Ishikawa (cell line): Measurements from ENCODE around the gene RASSF5.

Experiments used
- CEBPB ChIP-seq: IDR thresholded peaks from 2 replicates; pipeline ENCODE4 v1.6.1; 2012
- CREB1 ChIP-seq: IDR thresholded peaks from 2 replicates; pipeline ENCODE4 v1.6.1; 2012; ENCODE audit warnings: low read depth
- EGR1 ChIP-seq: IDR thresholded peaks from 2 replicates; pipeline ENCODE4 v1.6.1; 2012
- EP300 ChIP-seq: IDR thresholded peaks from 2 replicates; pipeline ENCODE4 v1.6.1; 2012; ENCODE audit warnings: borderline replicate concordance
- FOXM1 ChIP-seq: IDR thresholded peaks from 2 replicates; pipeline ENCODE4 v1.6.1; 2012; ENCODE audit warnings: low read depth, borderline replicate concordance
- NFIC ChIP-seq: IDR thresholded peaks from 2 replicates; pipeline ENCODE4 v1.6.1; 2012
- RAD21 ChIP-seq: IDR thresholded peaks from 2 replicates; pipeline ENCODE4 v1.6.1; 2012; ENCODE audit warnings: low read depth
- TAF1 ChIP-seq: IDR thresholded peaks from 2 replicates; pipeline ENCODE4 v1.6.1; 2012; ENCODE audit warnings: low read depth, mild to moderate bottlenecking
- TCF12 ChIP-seq: IDR thresholded peaks from 2 replicates; pipeline ENCODE4 v1.6.1; 2012; ENCODE audit warnings: low read depth
- TEAD4 ChIP-seq: IDR thresholded peaks from 2 replicates; pipeline ENCODE4 v1.6.1; 2012
- YY1 ChIP-seq: IDR thresholded peaks from 2 replicates; pipeline ENCODE4 v1.6.1; 2012; ENCODE audit warnings: low read depth
- ZBTB7A ChIP-seq: IDR thresholded peaks from 2 replicates; pipeline ENCODE4 v1.6.1; 2012; ENCODE audit warnings: low read depth
- TF ChIP-seq, protein P1 (sequence below): IDR thresholded peaks from 2 replicates; pipeline ENCODE4 v1.6.1; 2012
- TF ChIP-seq, protein P2 (sequence below): IDR thresholded peaks from 2 replicates; pipeline ENCODE4 v1.6.1; 2012
- TF ChIP-seq, protein P3 (sequence below): IDR thresholded peaks from 2 replicates; pipeline ENCODE4 v1.6.1; 2012; ENCODE audit warnings: low read depth, mild to moderate bottlenecking

RASSF5 gene

DNA sequence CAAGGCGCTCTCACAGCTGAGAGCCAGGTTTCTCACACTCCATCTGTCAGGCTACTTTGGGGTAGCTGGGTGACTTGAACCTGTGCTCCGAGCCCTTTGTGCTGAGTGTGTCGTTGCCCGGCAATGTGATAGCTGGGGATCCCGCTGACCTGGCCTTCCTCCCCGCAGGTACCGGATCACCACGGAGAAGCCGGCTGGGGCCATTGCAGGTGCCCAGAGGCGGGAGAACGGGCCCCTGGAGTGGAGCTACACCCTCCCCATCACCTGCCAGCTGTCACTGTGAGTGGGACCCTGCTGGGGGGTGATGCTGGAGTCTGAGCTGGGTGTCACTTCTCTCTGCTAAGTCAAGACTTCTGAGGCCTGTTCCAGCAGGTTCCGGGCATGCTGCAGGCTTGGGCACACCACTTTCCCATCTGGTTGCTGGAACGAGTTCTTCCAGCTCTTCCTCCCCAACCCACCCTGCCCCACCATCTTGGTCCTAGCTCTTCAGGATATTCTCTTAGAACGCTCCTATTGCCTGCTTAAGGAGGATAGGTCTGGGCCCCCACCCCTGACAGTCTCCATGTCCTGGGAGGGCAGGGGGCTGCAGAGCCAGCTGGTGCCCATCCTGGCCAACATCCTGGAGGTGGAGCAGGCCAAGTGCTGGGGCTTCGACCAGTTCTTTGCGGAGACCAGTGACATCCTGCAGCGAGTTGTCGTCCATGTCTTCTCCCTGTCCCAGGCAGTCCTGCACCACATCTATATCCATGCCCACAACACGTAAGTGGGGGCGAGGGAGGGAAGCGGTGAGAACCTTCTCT is 29.6 kb upstream of the RASSF5 start:
- TF ChIP-seq FOXM1, result no peak
- no peak for TF ChIP-seq ZBTB7A
- TF ChIP-seq CEBPB, result no peak
- TF ChIP-seq TCF12, result no peak
- TF ChIP-seq, protein P1, sequence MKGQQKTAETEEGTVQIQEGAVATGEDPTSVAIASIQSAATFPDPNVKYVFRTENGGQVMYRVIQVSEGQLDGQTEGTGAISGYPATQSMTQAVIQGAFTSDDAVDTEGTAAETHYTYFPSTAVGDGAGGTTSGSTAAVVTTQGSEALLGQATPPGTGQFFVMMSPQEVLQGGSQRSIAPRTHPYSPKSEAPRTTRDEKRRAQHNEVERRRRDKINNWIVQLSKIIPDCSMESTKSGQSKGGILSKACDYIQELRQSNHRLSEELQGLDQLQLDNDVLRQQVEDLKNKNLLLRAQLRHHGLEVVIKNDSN, result no peak
- TF ChIP-seq CREB1, result no peak
- TF ChIP-seq TAF1, result no peak
- TF ChIP-seq TEAD4, result no peak
- TF ChIP-seq YY1, result no peak
- TF ChIP-seq, protein P2, sequence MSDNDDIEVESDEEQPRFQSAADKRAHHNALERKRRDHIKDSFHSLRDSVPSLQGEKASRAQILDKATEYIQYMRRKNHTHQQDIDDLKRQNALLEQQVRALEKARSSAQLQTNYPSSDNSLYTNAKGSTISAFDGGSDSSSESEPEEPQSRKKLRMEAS, result no peak
- TF ChIP-seq RAD21, result no peak
- TF ChIP-seq, protein P3, sequence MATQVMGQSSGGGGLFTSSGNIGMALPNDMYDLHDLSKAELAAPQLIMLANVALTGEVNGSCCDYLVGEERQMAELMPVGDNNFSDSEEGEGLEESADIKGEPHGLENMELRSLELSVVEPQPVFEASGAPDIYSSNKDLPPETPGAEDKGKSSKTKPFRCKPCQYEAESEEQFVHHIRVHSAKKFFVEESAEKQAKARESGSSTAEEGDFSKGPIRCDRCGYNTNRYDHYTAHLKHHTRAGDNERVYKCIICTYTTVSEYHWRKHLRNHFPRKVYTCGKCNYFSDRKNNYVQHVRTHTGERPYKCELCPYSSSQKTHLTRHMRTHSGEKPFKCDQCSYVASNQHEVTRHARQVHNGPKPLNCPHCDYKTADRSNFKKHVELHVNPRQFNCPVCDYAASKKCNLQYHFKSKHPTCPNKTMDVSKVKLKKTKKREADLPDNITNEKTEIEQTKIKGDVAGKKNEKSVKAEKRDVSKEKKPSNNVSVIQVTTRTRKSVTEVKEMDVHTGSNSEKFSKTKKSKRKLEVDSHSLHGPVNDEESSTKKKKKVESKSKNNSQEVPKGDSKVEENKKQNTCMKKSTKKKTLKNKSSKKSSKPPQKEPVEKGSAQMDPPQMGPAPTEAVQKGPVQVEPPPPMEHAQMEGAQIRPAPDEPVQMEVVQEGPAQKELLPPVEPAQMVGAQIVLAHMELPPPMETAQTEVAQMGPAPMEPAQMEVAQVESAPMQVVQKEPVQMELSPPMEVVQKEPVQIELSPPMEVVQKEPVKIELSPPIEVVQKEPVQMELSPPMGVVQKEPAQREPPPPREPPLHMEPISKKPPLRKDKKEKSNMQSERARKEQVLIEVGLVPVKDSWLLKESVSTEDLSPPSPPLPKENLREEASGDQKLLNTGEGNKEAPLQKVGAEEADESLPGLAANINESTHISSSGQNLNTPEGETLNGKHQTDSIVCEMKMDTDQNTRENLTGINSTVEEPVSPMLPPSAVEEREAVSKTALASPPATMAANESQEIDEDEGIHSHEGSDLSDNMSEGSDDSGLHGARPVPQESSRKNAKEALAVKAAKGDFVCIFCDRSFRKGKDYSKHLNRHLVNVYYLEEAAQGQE, result no peak
- no peak for TF ChIP-seq NFIC
- no peak for TF ChIP-seq EP300
- no peak for TF ChIP-seq EGR1

DNA sequence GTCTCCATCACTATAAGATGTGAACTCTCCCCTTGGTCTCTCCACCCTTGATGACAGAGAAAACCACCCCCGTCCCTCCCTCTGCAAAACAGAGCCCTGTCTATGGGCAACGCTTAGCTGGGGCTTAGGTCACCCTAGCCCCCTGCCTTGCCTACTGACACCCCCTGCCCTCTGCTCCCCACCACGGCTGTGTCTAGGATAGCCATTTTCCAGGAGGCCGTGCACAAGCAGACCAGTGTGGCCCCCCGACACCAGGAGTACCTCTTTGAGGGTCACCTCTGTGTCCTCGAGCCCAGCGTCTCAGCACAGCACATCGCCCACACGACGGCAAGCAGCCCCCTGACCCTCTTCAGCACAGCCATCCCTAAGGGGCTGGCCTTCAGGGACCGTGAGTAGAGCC is 28.6 kb upstream of the RASSF5 start:
- TF ChIP-seq TEAD4 (no peak), FOXM1 (no peak), CREB1 (no peak), ZBTB7A (no peak), YY1 (no peak), TAF1 (no peak), EP300 (no peak), CEBPB (no peak), NFIC (no peak), EGR1 (no peak), TCF12 (no peak), RAD21 (no peak)
- TF ChIP-seq, protein P1, result no peak
- TF ChIP-seq, protein P2, result no peak
- TF ChIP-seq, protein P3, result no peak

DNA sequence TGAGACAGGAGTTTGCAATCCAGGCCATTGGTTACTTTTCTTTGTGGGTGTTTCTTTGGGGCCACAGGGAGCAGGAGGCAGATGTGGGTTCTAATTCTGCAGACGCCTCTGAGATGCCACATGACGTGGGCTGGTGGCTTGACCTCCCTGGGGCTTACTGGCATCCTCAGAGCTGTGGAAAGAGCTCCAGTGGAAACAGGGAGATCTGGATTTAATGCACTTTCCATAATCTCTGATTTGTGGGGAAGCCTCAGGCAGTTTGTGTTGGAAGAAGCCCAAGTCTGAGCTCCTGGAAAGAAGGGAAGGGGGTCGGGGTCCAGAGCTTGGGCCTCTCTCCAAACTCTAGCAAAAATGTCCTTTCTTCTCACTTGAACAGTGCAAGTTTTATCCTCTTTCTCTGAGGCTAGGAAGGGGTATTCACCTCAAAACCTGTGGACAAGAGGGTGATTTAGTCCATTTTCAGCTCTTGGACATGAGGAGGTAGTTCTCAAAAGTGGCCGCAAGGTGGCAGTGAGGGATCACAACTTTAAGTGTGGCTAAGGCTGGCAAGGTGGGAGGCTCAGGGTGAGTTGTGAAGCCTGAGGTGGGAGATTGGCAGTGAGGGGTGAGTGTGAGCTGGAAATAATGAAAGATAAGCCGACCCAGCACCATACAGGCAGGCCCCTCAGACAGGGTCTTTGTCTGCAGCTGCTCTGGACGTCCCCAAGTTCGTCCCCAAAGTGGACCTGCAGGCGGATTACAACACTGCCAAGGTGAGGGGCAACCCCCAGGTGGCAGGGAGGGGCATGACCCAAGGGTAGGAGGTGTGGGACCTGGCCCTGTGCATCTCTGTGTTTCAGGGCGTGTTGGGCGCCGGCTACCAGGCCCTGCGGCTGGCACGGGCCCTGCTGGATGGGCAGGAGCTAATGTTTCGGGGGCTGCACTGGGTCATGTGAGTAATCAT is 27.9 kb upstream of the RASSF5 start:
- peak; percentile 75 for TF ChIP-seq RAD21
- TF ChIP-seq CREB1, result no peak

DNA sequence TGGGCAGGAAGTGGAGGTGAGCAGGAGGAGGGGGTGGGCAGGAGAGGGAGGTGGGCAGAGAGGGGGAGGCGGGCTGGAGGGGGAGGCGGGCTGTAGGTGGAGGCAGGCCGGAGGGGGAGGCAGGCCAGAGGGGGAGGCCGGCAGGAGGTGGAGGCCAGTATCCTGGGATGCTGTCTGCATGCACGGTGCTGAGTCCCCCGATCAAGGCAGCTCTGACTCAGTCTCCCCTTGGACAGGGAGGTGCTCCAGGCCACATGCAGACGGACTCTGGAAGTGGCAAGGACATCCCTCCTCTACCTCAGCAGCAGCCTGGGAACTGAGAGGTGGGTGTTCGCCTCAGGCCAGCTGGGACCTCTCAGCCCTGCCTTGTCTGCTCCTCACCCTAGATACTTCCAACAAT is 27.1 kb upstream of the RASSF5 start:
- TF ChIP-seq, protein P3, result no peak
- no peak for TF ChIP-seq CEBPB
- TF ChIP-seq EGR1, result no peak
- no peak for TF ChIP-seq CREB1
- TF ChIP-seq RAD21, result no peak
- TF ChIP-seq YY1, result no peak
- TF ChIP-seq, protein P1, result no peak
- TF ChIP-seq EP300, result no peak
- no peak for TF ChIP-seq TCF12
- TF ChIP-seq FOXM1, result no peak
- no peak for TF ChIP-seq TAF1
- no peak for TF ChIP-seq ZBTB7A
- no peak for TF ChIP-seq NFIC
- TF ChIP-seq TEAD4, result no peak
